IMR-90 (cell line): ENCODE data around the gene GMNN. TPM values are rescaled to one million over a fixed set of nuclear protein-coding genes. Genes with fewer than 3 reads are reported as not detected.

ENCODE experiments used
- ATAC-seq: fragments of 200-7000 bp; cut with Tn5 transposase; 2 replicates; pipeline ENCODE4 v1.9.1; 2020; ENCODE audit warnings: low read depth, mild to moderate bottlenecking, moderate library complexity
- BruUV-seq: library from RNA; stranded (reverse); fragments of 400-500 nt; replicated peaks from 2 replicates; lab custom pipeline; 2021; lab: Mats Ljungman, UMichigan
- CTCF ChIA-PET: fragments of 300-600 bp; formaldehyde crosslinking; extraction: SDS; loops from one replicate; lab custom pipeline; 2021; ENCODE audit warnings: antibody characterized with exemption; lab: Yijun Ruan, JAX
- POLR2A ChIA-PET: fragments of 300-600 bp; sonication (Branson Sonifier 250); formaldehyde crosslinking; loops from one replicate; lab custom pipeline; 2022; ENCODE audit warnings: antibody characterized with exemption; ENCODE audit not compliant: unreplicated experiment; lab: Charles Lee
- DNase-seq: peaks from one replicate; pipeline ENCODE4 v3.0.0; 2013
- H2AFZ ChIP-seq: replicated peaks from 2 replicates; pipeline ENCODE3; 2013; ENCODE audit warnings: low read length, mild to moderate bottlenecking; ENCODE audit not compliant: poor library complexity
- H2AK5ac ChIP-seq: 2 replicates; pipeline ENCODE4 v1.6.1; 2013; ENCODE audit warnings: low read depth, low read length, inconsistent platforms
- H2AK9ac ChIP-seq: replicated peaks from 2 replicates; pipeline ENCODE3; 2013; ENCODE audit warnings: mild to moderate bottlenecking, low read depth, low read length, moderate library complexity; ENCODE audit not compliant: poor library complexity
- H2BK120ac ChIP-seq: 2 replicates; pipeline ENCODE4 v1.6.1; 2013; ENCODE audit warnings: low read depth, low read length, inconsistent platforms
- H2BK15ac ChIP-seq: 3 replicates; pipeline ENCODE4 v1.6.1; 2013; ENCODE audit warnings: low read depth, low read length, inconsistent platforms
- H2BK20ac ChIP-seq: 2 replicates; pipeline ENCODE4 v1.6.1; 2013; ENCODE audit warnings: low read depth, mild to moderate bottlenecking, inconsistent platforms, low read length, moderate library complexity
- H2BK5ac ChIP-seq: 2 replicates; pipeline ENCODE4 v1.6.1; 2013; ENCODE audit warnings: mild to moderate bottlenecking, low read depth, low read length, inconsistent platforms; ENCODE audit not compliant: poor library complexity, severe bottlenecking
- H3K14ac ChIP-seq: replicated peaks from 2 replicates; pipeline ENCODE4 v1.6.1; 2013; ENCODE audit warnings: low read depth, low read length, inconsistent platforms
- H3K18ac ChIP-seq: 2 replicates; pipeline ENCODE4 v1.6.1; 2013; ENCODE audit warnings: low read depth, low read length, control low read depth
- H3K23ac ChIP-seq: 2 replicates; pipeline ENCODE4 v1.6.1; 2013; ENCODE audit warnings: low read depth, low read length, inconsistent platforms
- H3K27ac ChIP-seq: 2 replicates; pipeline ENCODE4 v1.5.1; 2013; ENCODE audit warnings: mild to moderate bottlenecking, control low read depth, low read length; ENCODE audit not compliant: insufficient read depth
- H3K27me3 ChIP-seq: 2 replicates; pipeline ENCODE4 v1.6.1; 2013; ENCODE audit warnings: low read length; ENCODE audit not compliant: control insufficient read depth, insufficient read depth
- H3K36me3 ChIP-seq: 2 replicates; pipeline ENCODE4 v1.6.1; 2013; ENCODE audit warnings: low read length, mixed read lengths; ENCODE audit not compliant: control insufficient read depth, insufficient read depth
- H3K4ac ChIP-seq: 2 replicates; pipeline ENCODE4 v1.6.1; 2013; ENCODE audit warnings: low read depth, low read length, inconsistent platforms
- H3K4me1 ChIP-seq: 2 replicates; pipeline ENCODE4 v1.6.1; 2013; ENCODE audit warnings: low read length, mixed read lengths; ENCODE audit not compliant: control insufficient read depth, insufficient read depth
- H3K4me2 ChIP-seq: 2 replicates; pipeline ENCODE4 v1.6.1; 2013; ENCODE audit warnings: low read depth, mild to moderate bottlenecking, control low read depth, low read length, moderate library complexity
- H3K4me3 ChIP-seq: 2 replicates; pipeline ENCODE4 v1.5.1; 2013; ENCODE audit warnings: low read depth, mild to moderate bottlenecking, control low read depth, low read length, moderate library complexity; ENCODE audit not compliant: insufficient read depth
- H3K56ac ChIP-seq: 2 replicates; pipeline ENCODE4 v1.6.1; 2013; ENCODE audit warnings: low read length, inconsistent platforms; ENCODE audit not compliant: insufficient read depth; ENCODE audit errors: extremely low read depth
- H3K79me1 ChIP-seq, 2 experiments: 2 replicates each; pipeline ENCODE4 v1.6.1; 2013; ENCODE audit warnings: low read length in 2 of 2, inconsistent platforms in 1 of 2, low read depth in 1 of 2
- H3K9ac ChIP-seq: 2 replicates; pipeline ENCODE4 v1.6.1; 2013; ENCODE audit warnings: low read depth, low read length, control low read depth
- H3K9me1 ChIP-seq: 2 replicates; pipeline ENCODE4 v1.6.1; 2013; ENCODE audit warnings: low read length, inconsistent platforms; ENCODE audit not compliant: insufficient read depth
- H3K9me3 ChIP-seq: 2 replicates; pipeline ENCODE4 v1.6.1; 2013; ENCODE audit warnings: low read length; ENCODE audit not compliant: control insufficient read depth, insufficient read depth
- H4K20me1 ChIP-seq: 2 replicates; pipeline ENCODE4 v1.6.1; 2013; ENCODE audit warnings: low read length, inconsistent platforms; ENCODE audit not compliant: insufficient read depth
- H4K5ac ChIP-seq: 2 replicates; pipeline ENCODE4 v1.6.1; 2013; ENCODE audit warnings: mild to moderate bottlenecking, low read depth, low read length, control low read depth
- H4K8ac ChIP-seq, 2 experiments: 2 replicates each; pipeline ENCODE4 v1.6.1; 2013; ENCODE audit warnings: low read depth in 2 of 2, low read length in 2 of 2, control low read depth in 1 of 2, inconsistent platforms in 1 of 2
- H4K91ac ChIP-seq: 2 replicates; pipeline ENCODE4 v1.6.1; 2013; ENCODE audit warnings: low read depth, low read length, inconsistent platforms; ENCODE audit not compliant: insufficient read depth
- BHLHE40 ChIP-seq: fragments of 150-350 bp; IDR thresholded peaks from 2 replicates; pipeline ENCODE4 v1.6.1; 2016; ENCODE audit warnings: mild to moderate bottlenecking, low read depth, low read length
- CEBPB ChIP-seq: IDR thresholded peaks from 2 replicates; pipeline ENCODE4 v1.6.1; 2012; ENCODE audit warnings: low read depth, low read length, improper control_type of control experiment
- ELK1 ChIP-seq: fragments of 150-350 bp; IDR thresholded peaks from 2 replicates; pipeline ENCODE4 v1.6.1; 2016; ENCODE audit warnings: low read depth, mild to moderate bottlenecking, low read length, moderate library complexity, borderline replicate concordance
- FOS ChIP-seq: fragments of 150-350 bp; IDR thresholded peaks from 2 replicates; pipeline ENCODE4 v1.6.1; 2016; ENCODE audit warnings: low read depth, low read length
- NFE2L2 ChIP-seq: fragments of 150-350 bp; IDR thresholded peaks from 2 replicates; pipeline ENCODE4 v1.6.1; 2016; ENCODE audit warnings: low read depth, mild to moderate bottlenecking, low read length
- RAD21 ChIP-seq: IDR thresholded peaks from 2 replicates; pipeline ENCODE4 v1.6.1; 2012; ENCODE audit warnings: low read length, improper control_type of control experiment
- WGBS, 2 experiments: methylation state at CpG; one replicate each; pipeline versions ENCODE4 v1.1.5 to v1.1.7; 2013; ENCODE audit warnings: missing lambda C conversion rate in 2 of 2; ENCODE audit not compliant: insufficient read length in 1 of 2; ENCODE audit errors: extremely low coverage in 2 of 2; 5-methylcytosine and 5-hydroxymethylcytosine counted together
- dilution Hi-C: fragments of 300-500 bp; cut with HindIII; formaldehyde crosslinking; loops from one replicate; pipeline ENCODE4 v1.14.3; 2018; ENCODE audit warnings: low sequenced_read_pairs; ENCODE audit not compliant: unreplicated experiment
- in situ Hi-C: fragments of 300-500 bp; cut with MboI; formaldehyde crosslinking; loops from 3 replicates; pipeline ENCODE4 v1.14.3; 2019; ENCODE audit warnings: low sequenced_read_pairs, inconsistent platforms, mixed read lengths
- intact Hi-C: fragments of 100-400 bp; cut with micrococcal nuclease; formaldehyde crosslinking; loops from 2 replicates; pipeline ENCODE4 v1.10.0; 2022
- polyA plus RNA-seq, 3 experiments: library from polyadenylated mRNA; depleted of rRNA; stranded (reverse); fragments of >200 nt; gene quantifications; 2 replicates each; pipeline ENCODE4 v1.2.3, GENCODE V29; 2012; ENCODE audit warnings: low replicate concordance in 1 of 3
- total RNA-seq: library from RNA; depleted of rRNA; stranded (reverse); fragments of >200 nt; gene quantifications from 2 replicates; pipeline ENCODE4 v1.2.3, GENCODE V29; 2012
- TF ChIP-seq, protein P1 (sequence below): conservative IDR thresholded peaks from 2 replicates; pipeline ENCODE4 v1.5.1; 2012; ENCODE audit warnings: mild to moderate bottlenecking, low read depth, low read length, improper control_type of control experiment

GMNN gene
- total and polyA plus RNA-seq, 2 of the 4 experiments (the other 2 are of a cell fraction), result 19.7 to 22.2 TPM

GRCh38 chr6:24744911-24745310 is 29.8 kb upstream of the GMNN start:
- TF ChIP-seq ELK1 (no peak), NFE2L2 (no peak), CEBPB (no peak), RAD21 (no peak), FOS (no peak), BHLHE40 (no peak)
- TF ChIP-seq, protein P1, sequence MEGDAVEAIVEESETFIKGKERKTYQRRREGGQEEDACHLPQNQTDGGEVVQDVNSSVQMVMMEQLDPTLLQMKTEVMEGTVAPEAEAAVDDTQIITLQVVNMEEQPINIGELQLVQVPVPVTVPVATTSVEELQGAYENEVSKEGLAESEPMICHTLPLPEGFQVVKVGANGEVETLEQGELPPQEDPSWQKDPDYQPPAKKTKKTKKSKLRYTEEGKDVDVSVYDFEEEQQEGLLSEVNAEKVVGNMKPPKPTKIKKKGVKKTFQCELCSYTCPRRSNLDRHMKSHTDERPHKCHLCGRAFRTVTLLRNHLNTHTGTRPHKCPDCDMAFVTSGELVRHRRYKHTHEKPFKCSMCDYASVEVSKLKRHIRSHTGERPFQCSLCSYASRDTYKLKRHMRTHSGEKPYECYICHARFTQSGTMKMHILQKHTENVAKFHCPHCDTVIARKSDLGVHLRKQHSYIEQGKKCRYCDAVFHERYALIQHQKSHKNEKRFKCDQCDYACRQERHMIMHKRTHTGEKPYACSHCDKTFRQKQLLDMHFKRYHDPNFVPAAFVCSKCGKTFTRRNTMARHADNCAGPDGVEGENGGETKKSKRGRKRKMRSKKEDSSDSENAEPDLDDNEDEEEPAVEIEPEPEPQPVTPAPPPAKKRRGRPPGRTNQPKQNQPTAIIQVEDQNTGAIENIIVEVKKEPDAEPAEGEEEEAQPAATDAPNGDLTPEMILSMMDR, result no peak
- Histone ChIP-seq H2BK5ac (no peak overlapping the region), H2BK120ac (peak overlapping the region; percentile 57; the same call in 1 of the 2 replicates), H3K9me1 (peaks cover 7% of the 10 kb centered on the region), H2BK15ac (0 out of 3 replicates have a peak overlapping the region, but pooled peaks have one; percentile 28), H3K79me1 (no peaks in the 10 kb centered on the region; a peak in 1 of 4 replicates), H4K8ac (no peak overlapping the region), H4K20me1 (no peaks in the 10 kb centered on the region), H3K23ac (no peak overlapping the region), H3K36me3 (no peaks in the 10 kb centered on the region), H2AK5ac (no peak overlapping the region; the same call in 1 of the 2 replicates), H3K4ac (peak overlapping the region; percentile 42; the same call in 1 of the 2 replicates), H3K18ac (no peak overlapping the region), H3K14ac (no peak overlapping the region), H3K4me2 (no peak overlapping the region), H3K4me3 (no peak overlapping the region), H4K5ac (no peak overlapping the region), H4K91ac (peak overlapping the region; percentile 45; the same call in 1 of the 2 replicates), H3K56ac (no peak overlapping the region), H2BK20ac (no peak overlapping the region), H3K27ac (no peak overlapping the region), H3K9ac (no peak overlapping the region), H3K4me1 (peaks cover 3% of the 10 kb centered on the region), H3K9me3 (no peaks in the 10 kb centered on the region), H2AK9ac (no peak overlapping the region), H2AFZ (peak overlapping the region; percentile 14), H3K27me3 (no peaks in the 10 kb centered on the region)
- in situ Hi-C loops (no loop called here), intact Hi-C loops (no loop called here), dilution Hi-C loops (no loop called here)
- WGBS, 2 experiments, result no CpG with 5 or more reads among the region's 5 CpGs
- DNase-seq (no peak), ATAC-seq (no peak)
- CTCF ChIA-PET, result interaction anchor here (0.6 kb wide), 1 partner anchor 1278 kb away, joined by 5 read pairs; no protein-coding TSS in a partner anchor
- POLR2A ChIA-PET, result no interaction called here
- no TSS peak for BruUV-seq
